BJ (cell line): ENCODE results near the gene TIMP2. TPM values are rescaled to one million over a fixed set of nuclear protein-coding genes. Genes with fewer than 3 reads are reported as not detected.
A peak's percentile ranks its signal among the peaks of the same experiment; 100 is the strongest.

Experiments used
- CTCF ChIA-PET: fragments of 350-600 bp; formaldehyde crosslinking; extraction: SDS; loops from one replicate; lab custom pipeline; 2021; ENCODE audit warnings: antibody characterized with exemption, inconsistent platforms; lab: Yijun Ruan, JAX
- POLR2A ChIA-PET: fragments of 300-600 bp; sonication (Branson Sonifier 250); formaldehyde crosslinking; extraction: SDS; loops from one replicate; lab custom pipeline; 2021; ENCODE audit warnings: antibody characterized with exemption; lab: Charles Lee
- DNase-seq: peaks from one replicate; pipeline ENCODE4 v3.0.0-alpha.2; 2011; ENCODE audit warnings: low read depth
- H3K27me3 ChIP-seq: 2 replicates; pipeline ENCODE4 v1.6.0; 2011; ENCODE audit warnings: low read length; ENCODE audit not compliant: control insufficient read depth, insufficient read depth
- H3K36me3 ChIP-seq: 2 replicates; pipeline ENCODE4 v1.5.1; 2011; ENCODE audit warnings: low read length; ENCODE audit not compliant: control insufficient read depth, insufficient read depth
- H3K4me3 ChIP-seq: 2 replicates; pipeline ENCODE4 v1.5.1; 2011; ENCODE audit warnings: low read depth, mild to moderate bottlenecking, control low read depth, low read length
- CTCF ChIP-seq: IDR thresholded peaks from 2 replicates; pipeline ENCODE4 v1.5.1; 2011; ENCODE audit warnings: low read depth, mild to moderate bottlenecking, control low read depth, inconsistent platforms, low read length, moderate library complexity; ENCODE audit not compliant: insufficient read depth
- polyA plus RNA-seq: library from polyadenylated mRNA; depleted of rRNA; stranded (reverse); fragments of >200 nt; gene quantifications from 2 replicates; pipeline ENCODE4 v1.2.3, GENCODE V29; 2011

TIMP2 gene
- polyA plus RNA-seq, 1 experiment = 361 TPM

GRCh38 chr17:78840780-78841611 lies 84.2 kb downstream of the TIMP2 start, which contains the start of gene USP36:
TSS of gene USP36 (minus strand) at chr17:78840814. CDS start at chr17:78836363, 4,451 bp downstream.
- Histone ChIP-seq H3K36me3 (peaks cover 9% of the 10 kb centered on the region), H3K4me3 (peak within 1 kb of the TSS; percentile 83), H3K27me3 (no peaks in the 10 kb centered on the region)
- 0 out of 2 replicates have a peak, but pooled peaks have one; percentile 2 for TF ChIP-seq CTCF
- peak; percentile 88 for DNase-seq
- POLR2A ChIA-PET = no interaction called here
- CTCF ChIA-PET = no interaction called here

GRCh38 chr17:78840530-78840779 lies 84.7 kb downstream of the TIMP2 start:
- H3K4me3 ChIP-seq = peak overlapping the region; percentile 83
- no peaks in the 10 kb centered on the region for H3K27me3 ChIP-seq
- H3K36me3 ChIP-seq = peaks cover 13% of the 10 kb centered on the region
- no peak for TF ChIP-seq CTCF
- POLR2A ChIA-PET = interaction anchor here (0.7 kb wide), 1 partner anchor 14 kb away, joined by 3 read pairs; no protein-coding TSS in a partner anchor
- no peak for DNase-seq
- CTCF ChIA-PET = interaction anchor here (0.7 to 0.9 kb wide), 2 partner anchors 121 to 343 kb away, joined by 3 read pairs; no protein-coding TSS in a partner anchor

GRCh38 chr17:78839762-78840529 lies 85.2 kb downstream of the TIMP2 start:
- H3K4me3 ChIP-seq = peak overlapping the region; percentile 83
- DNase-seq = no peak
- peaks cover 18% of the 10 kb centered on the region for H3K36me3 ChIP-seq
- ChIA-PET POLR2A (interaction anchor here (0.6 to 0.7 kb wide), 2 partner anchors 14 to 102 kb away, joined by 3 read pairs; no protein-coding TSS in a partner anchor), CTCF (interaction anchor here (0.7 to 0.9 kb wide), 2 partner anchors 121 to 343 kb away, joined by 3 read pairs; no protein-coding TSS in a partner anchor)
- no peaks in the 10 kb centered on the region for H3K27me3 ChIP-seq
- TF ChIP-seq CTCF = no peak

GRCh38 chr17:78839235-78839761 lies 85.9 kb downstream of the TIMP2 start:
- no peak for DNase-seq
- no peaks in the 10 kb centered on the region for H3K27me3 ChIP-seq
- no peak for TF ChIP-seq CTCF
- H3K4me3 ChIP-seq = peak overlapping the region; percentile 83
- peaks cover 20% of the 10 kb centered on the region for H3K36me3 ChIP-seq
- ChIA-PET CTCF (interaction anchor here (1.7 kb wide), 1 partner anchor 133 kb away, joined by 5 read pairs; no protein-coding TSS in a partner anchor), POLR2A (no interaction called here)
